WTC11 (cell line): ENCODE data around the gene SNRNP25. TPM values are rescaled to one million over a fixed set of nuclear protein-coding genes. Genes with fewer than 3 reads are reported as not detected.
A peak's percentile ranks its signal among the peaks of the same experiment; 100 is the strongest.

Experiments used
- ATAC-seq: fragments of 200-7000 bp; cut with Tn5 transposase; 2 replicates; pipeline ENCODE4 v1.10.0; 2021; ENCODE audit warnings: mild to moderate bottlenecking, moderate library complexity
- CTCF ChIA-PET: fragments of 300-600 bp; sonication (Branson Sonifier 250); formaldehyde crosslinking; loops from one replicate; lab custom pipeline; 2021; ENCODE audit warnings: antibody characterized with exemption; lab: Charles Lee
- POLR2A ChIA-PET: fragments of 350-600 bp; sonication (Branson Sonifier 250); formaldehyde crosslinking; loops from one replicate; lab custom pipeline; 2021; ENCODE audit warnings: antibody characterized with exemption; lab: Charles Lee
- DNase-seq: peaks from one replicate; pipeline ENCODE4 v3.0.0; 2021; ENCODE audit warnings: low spot score
- H3K27ac Mint-ChIP-seq: 2 replicates; pipeline ENCODE4 v1.8.0; 2021; ENCODE audit warnings: mixed read lengths
- H3K27me3 Mint-ChIP-seq: 2 replicates; pipeline ENCODE4 v1.8.0; 2021; ENCODE audit warnings: low read depth, mild to moderate bottlenecking, moderate library complexity, mixed read lengths
- H3K36me3 Mint-ChIP-seq: 2 replicates; pipeline ENCODE4 v1.8.0; 2021; ENCODE audit warnings: mixed read lengths
- H3K4me1 Mint-ChIP-seq: 2 replicates; pipeline ENCODE4 v1.8.0; 2022; ENCODE audit warnings: mixed read lengths
- H3K4me3 Mint-ChIP-seq: 2 replicates; pipeline ENCODE4 v1.8.0; 2021; ENCODE audit warnings: mild to moderate bottlenecking, moderate library complexity, mixed read lengths
- H3K9me3 Mint-ChIP-seq: 2 replicates; pipeline ENCODE4 v1.8.0; 2021; ENCODE audit warnings: mixed read lengths
- E2F5 ChIP-seq: sonication (generic); formaldehyde crosslinking; IDR thresholded peaks from 2 replicates; pipeline ENCODE4 v1.8.1; 2022; ENCODE audit warnings: mild to moderate bottlenecking, moderate library complexity, missing genetic modification reagents
- EMX1 ChIP-seq: fragments of 250-450 bp; sonication (Bioruptor Pico); IDR thresholded peaks from 2 replicates; pipeline ENCODE4 v1.8.0; 2021; ENCODE audit warnings: mild to moderate bottlenecking
- FOXK1 ChIP-seq: sonication (generic); formaldehyde crosslinking; IDR thresholded peaks from 2 replicates; pipeline ENCODE4 v1.8.0; 2022; ENCODE audit warnings: mild to moderate bottlenecking, moderate library complexity, missing genetic modification reagents
- FOXP4 ChIP-seq: sonication (generic); formaldehyde crosslinking; IDR thresholded peaks from 2 replicates; pipeline ENCODE4 v1.8.0; 2022; ENCODE audit warnings: mild to moderate bottlenecking, missing genetic modification reagents
- GTF2I ChIP-seq: fragments of 250-450 bp; sonication (Bioruptor Pico); conservative IDR thresholded peaks from 2 replicates; pipeline ENCODE4 v1.4.0; 2021; ENCODE audit warnings: mild to moderate bottlenecking
- JAZF1 ChIP-seq: fragments of 250-450 bp; sonication (Bioruptor Pico); IDR thresholded peaks from 2 replicates; pipeline ENCODE4 v1.9.0; 2021; ENCODE audit warnings: moderate library complexity, mild to moderate bottlenecking, inconsistent platforms
- MXD4 ChIP-seq: fragments of 250-450 bp; sonication (Bioruptor Pico); IDR thresholded peaks from 2 replicates; pipeline ENCODE4 v1.8.0; 2021; ENCODE audit warnings: mild to moderate bottlenecking, moderate library complexity, borderline replicate concordance
- NFE2L1 ChIP-seq: sonication (generic); formaldehyde crosslinking; IDR thresholded peaks from 2 replicates; pipeline ENCODE4 v1.8.1; 2023; ENCODE audit warnings: missing genetic modification reagents
- NFYB ChIP-seq: sonication (generic); formaldehyde crosslinking; conservative IDR thresholded peaks from 2 replicates; pipeline ENCODE4 v1.8.0; 2022; ENCODE audit warnings: low read depth, missing genetic modification reagents
- NR1H2 ChIP-seq: sonication (generic); formaldehyde crosslinking; IDR thresholded peaks from 2 replicates; pipeline ENCODE4 v1.9.0; 2021; ENCODE audit warnings: mild to moderate bottlenecking, moderate library complexity, missing genetic modification reagents
- RORB ChIP-seq: fragments of 250-450 bp; sonication (Bioruptor Pico); IDR thresholded peaks from 2 replicates; pipeline ENCODE4 v1.9.0; 2021; ENCODE audit warnings: mild to moderate bottlenecking
- ZBTB43 ChIP-seq: sonication (generic); formaldehyde crosslinking; IDR thresholded peaks from 2 replicates; pipeline ENCODE4 v1.8.1; 2023; ENCODE audit warnings: mild to moderate bottlenecking, missing genetic modification reagents
- ZNF263 ChIP-seq: sonication (generic); formaldehyde crosslinking; IDR thresholded peaks from 2 replicates; pipeline ENCODE4 v1.8.1; 2022; ENCODE audit warnings: low read depth, mild to moderate bottlenecking, moderate library complexity, missing genetic modification reagents
- ZNF396 ChIP-seq: fragments of 250-450 bp; sonication (Bioruptor Pico); IDR thresholded peaks from 2 replicates; pipeline ENCODE4 v1.8.0; 2021; ENCODE audit warnings: mild to moderate bottlenecking, moderate library complexity, borderline replicate concordance
- ZNF532 ChIP-seq: fragments of 250-450 bp; sonication (Bioruptor Pico); IDR thresholded peaks from 2 replicates; pipeline ENCODE4 v1.9.0; 2021; ENCODE audit warnings: mild to moderate bottlenecking, borderline replicate concordance
- ZSCAN18 ChIP-seq: fragments of 250-450 bp; sonication (Bioruptor Pico); IDR thresholded peaks from 2 replicates; pipeline ENCODE4 v2.1.2; 2022; ENCODE audit warnings: mild to moderate bottlenecking, moderate library complexity
- total RNA-seq: library from RNA; stranded (reverse); gene quantifications from 3 replicates; pipeline ENCODE4 v1.2.3, GENCODE V29; 2021

The SNRNP25 gene
- total RNA-seq, 1 experiment from 2014 or later: 55.9 TPM

- Mint-ChIP-seq H3K27ac (no peak overlapping the region), H3K4me1 (no peaks in the 10 kb centered on the region), H3K27me3 (no peaks in the 10 kb centered on the region), H3K4me3 (no peak overlapping the region), H3K9me3 (no peaks in the 10 kb centered on the region), H3K36me3 (peaks cover 21% of the 10 kb centered on the region; the same call in 1 of the 2 replicates)
- POLR2A ChIA-PET: no interaction called here
- no peak for ATAC-seq
- no peak for DNase-seq
- CTCF ChIA-PET: interaction anchor here (0.5 to 11.4 kb wide), 5 partner anchors 17 to 268 kb away, joined by 3 to 493 read pairs (median 4); partner anchors contain the start of gene RHBDF1
- TF ChIP-seq MXD4 (CRISPR knock-in tag): no peak
- TF ChIP-seq E2F5 (CRISPR knock-in tag): no peak
- no peak for TF ChIP-seq FOXP4
- TF ChIP-seq ZNF263: no peak
- TF ChIP-seq, all 79 proteins: peak for 0
Measured at GRCh38 chr16:89391-90302, 36.0 kb downstream of the SNRNP25 start.

- no peak for TF ChIP-seq ZNF396 (CRISPR knock-in tag)
- peak; percentile 24; the same call in 1 of the 2 replicates for TF ChIP-seq ZNF263
- ChIA-PET CTCF (interaction anchor here (1.0 to 11.4 kb wide), 5 partner anchors 13 to 26 kb away, joined by 3 to 493 read pairs (median 7); partner anchors contain the start of gene RHBDF1), POLR2A (interaction anchor here (0.8 to 1.0 kb wide), 2 partner anchors 19 to 26 kb away, joined by 3 to 4 read pairs; partner anchors contain the start of gene RHBDF1)
- H3K4me3 Mint-ChIP-seq: no peak overlapping the region
- DNase-seq: no peak
- no peaks in the 10 kb centered on the region for H3K27me3 Mint-ChIP-seq
- H3K4me1 Mint-ChIP-seq: no peaks in the 10 kb centered on the region
- peak overlapping the region; percentile 12; the same call in 1 of the 2 replicates for H3K27ac Mint-ChIP-seq
- no peak for ATAC-seq
- peaks cover 16% of the 10 kb centered on the region; the same call in 1 of the 2 replicates for H3K36me3 Mint-ChIP-seq
- H3K9me3 Mint-ChIP-seq: no peaks in the 10 kb centered on the region
Measured at GRCh38 chr16:91484-91883, 37.9 kb downstream of the SNRNP25 start.

- ATAC-seq: no peak
- H3K4me3 Mint-ChIP-seq: no peak overlapping the region
- CTCF ChIA-PET: interaction anchor here (1.4 to 11.4 kb wide), 6 partner anchors 14 to 25 kb away, joined by 3 to 493 read pairs (median 10); partner anchors contain the start of genes MPG and RHBDF1
- TF ChIP-seq ZNF532: no peak
- no peak for TF ChIP-seq EMX1 (CRISPR knock-in tag)
- no peak for TF ChIP-seq FOXK1 (CRISPR knock-in tag)
- TF ChIP-seq ZSCAN18 (CRISPR knock-in tag): no peak
- TF ChIP-seq NFE2L1: no peak
- no peak for TF ChIP-seq ZNF396 (CRISPR knock-in tag)
- TF ChIP-seq ZBTB43: no peak
- TF ChIP-seq JAZF1 (CRISPR knock-in tag): no peak
- TF ChIP-seq NFYB: no peak
- TF ChIP-seq GTF2I: no peak
- no peak for TF ChIP-seq RORB (CRISPR knock-in tag)
- TF ChIP-seq NR1H2 (CRISPR knock-in tag): no peak
- no peak for DNase-seq
- no peak overlapping the region for H3K27ac Mint-ChIP-seq
- no peaks in the 10 kb centered on the region for H3K27me3 Mint-ChIP-seq
- POLR2A ChIA-PET: no interaction called here
- H3K4me1 Mint-ChIP-seq: no peaks in the 10 kb centered on the region; the same call in 1 of the 2 replicates
- no peaks in the 10 kb centered on the region for H3K9me3 Mint-ChIP-seq
- peaks cover 16% of the 10 kb centered on the region; the same call in 1 of the 2 replicates for H3K36me3 Mint-ChIP-seq
Measured at GRCh38 chr16:92431-93339, 39.1 kb downstream of the SNRNP25 start.
